Right lobe of liver (tissue), 4 donors: ENCODE results near the gene ERC2.

Experiments
- CTCF ChIP-seq, 4 donors: fragments of 200-600 bp in 3 of 4; fragments of 450-650 bp in 1 of 4; IDR thresholded peaks; one replicate each; pipeline versions ENCODE4 v1.5.1 to v1.8.0; 2016 to 2022; ENCODE audit warnings: antibody characterized with exemption in 4 of 4, mild to moderate bottlenecking in 2 of 4
- POLR2A ChIP-seq: fragments of 450-650 bp; IDR thresholded peaks from one replicate; pipeline ENCODE4 v1.6.1; 2017; ENCODE audit warnings: antibody characterized with exemption, mild to moderate bottlenecking
- donor health status: DM: no; HTN: no; CAD: no.
- donor health status: DM: no; HTN: no; CAD: no.
- donor health status: DM: no; HTN: yes; CAD: no.

- TF ChIP-seq POLR2A (no peak), CTCF (IDR thresholded peaks at IDR 0.05) (no peak)
Observed at GRCh38 chr3:55571913-55572312, 896.4 kb downstream of the ERC2 start.
